Measurements from ENCODE around the gene PASK.

- no peak for TF ChIP-seq CTCF (IDR thresholded peaks at IDR 0.05)
- TF ChIP-seq POLR2A (IDR thresholded peaks at IDR 0.05): no peak
These were observed 85.7 kb downstream of the PASK start for GRCh38 chr2:241063587-241063986.

Data from tibial nerve (tissue), 3 donors.